Measurements from ENCODE around the gene P3H4.

Gene P3H4

GRCh38 chr17:41769346-41769862 is 42.3 kb downstream of the P3H4 start:
- DNase-seq, result no peak

DNA sequence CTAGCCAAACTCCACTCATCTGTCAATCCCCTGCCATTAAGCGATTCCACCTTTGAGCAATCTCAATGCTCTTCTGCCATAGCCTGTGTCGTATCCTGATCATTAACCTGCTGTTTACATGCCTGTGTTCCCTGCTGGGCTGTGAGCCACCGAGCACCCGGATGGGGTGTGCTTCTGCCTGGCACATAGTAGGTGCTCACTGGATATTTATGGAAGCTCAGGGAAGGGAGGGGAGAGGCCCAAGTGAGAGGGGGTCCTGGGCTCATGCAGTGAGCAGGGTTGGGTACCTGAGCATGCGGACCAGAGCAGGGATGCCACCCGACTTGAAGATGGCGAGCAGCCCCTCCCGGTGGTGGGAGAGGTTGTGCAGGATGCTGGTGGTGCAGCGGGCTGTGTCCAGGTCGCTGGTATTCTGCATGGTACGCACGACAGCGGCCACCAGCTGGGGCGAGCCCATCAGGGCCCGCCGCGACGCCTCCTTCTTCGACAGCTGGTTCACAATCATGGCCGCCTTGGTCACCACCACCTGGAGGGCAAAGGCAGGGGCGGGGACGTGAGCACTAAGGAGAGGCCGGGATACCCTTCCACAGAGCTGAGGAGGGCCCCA is 43.0 kb downstream of the P3H4 start:
- DNase-seq, result no peak

DNA sequence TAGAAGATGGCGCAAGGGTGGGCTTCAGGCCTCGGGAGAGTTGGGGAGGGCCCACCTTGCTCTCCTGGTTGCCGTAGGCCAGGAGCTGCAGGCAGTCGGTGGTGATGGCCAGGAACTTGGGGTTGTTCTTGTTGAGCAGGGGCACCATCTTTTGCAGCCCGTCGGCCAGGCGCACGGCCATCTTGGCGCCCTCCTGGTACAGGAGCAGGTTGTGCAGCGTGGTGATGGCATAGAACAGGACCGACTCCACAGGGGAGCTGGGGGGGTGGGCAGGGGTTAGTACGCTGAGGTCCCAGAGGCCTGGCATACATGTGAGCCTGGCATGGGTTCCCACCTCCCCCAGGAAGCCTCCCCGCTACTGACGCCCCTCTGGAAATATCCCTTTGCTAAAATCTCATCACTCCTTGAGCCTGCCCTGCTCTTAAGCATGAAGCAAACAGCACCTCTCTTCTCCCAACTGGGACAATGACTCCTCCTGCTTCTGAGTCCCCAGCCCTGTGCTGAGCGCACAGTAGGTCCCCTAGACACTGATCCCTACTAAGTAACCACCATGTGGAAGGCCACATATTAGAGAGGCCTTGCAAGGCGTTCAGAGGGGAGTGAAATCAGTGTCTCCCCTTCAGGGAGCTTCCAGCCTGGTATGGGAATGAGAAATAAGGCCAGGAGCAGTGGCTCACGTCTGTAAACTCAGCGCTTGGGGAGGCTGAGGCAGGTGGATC is 44.3 kb downstream of the P3H4 start:
- no peak for DNase-seq

GRCh38 chr17:41766135-41766534 is 45.6 kb downstream of the P3H4 start:
- DNase-seq, result no peak

GRCh38 chr17:41763327-41763726 is 48.4 kb downstream of the P3H4 start:
- no peak for DNase-seq

GRCh38 chr17:41762841-41763240 is 48.9 kb downstream of the P3H4 start:
- no peak for DNase-seq

- DNase-seq, result no peak
Measured at GRCh38 chr17:41762391-41762790, 49.4 kb downstream of the P3H4 start.

DNA sequence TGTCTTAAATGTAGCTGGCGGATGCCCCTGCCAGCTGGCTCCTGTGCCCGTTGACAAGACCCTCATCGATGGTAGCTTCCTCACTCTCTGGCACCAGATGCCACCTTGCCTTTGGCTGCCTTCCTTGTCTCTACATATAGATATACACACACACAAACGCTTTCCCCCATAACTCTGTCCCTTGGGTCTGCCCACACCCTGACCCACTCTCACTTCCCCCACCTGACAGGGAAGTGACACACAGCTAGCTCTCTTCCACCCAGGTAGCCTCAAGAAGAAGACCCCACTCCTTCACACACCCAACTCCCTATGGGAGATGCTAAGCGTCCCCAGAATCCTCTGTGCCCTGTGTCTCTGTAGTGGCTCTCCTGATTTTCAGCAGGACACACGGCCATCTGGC is 50.9 kb downstream of the P3H4 start:
- no peak for DNase-seq

DNA sequence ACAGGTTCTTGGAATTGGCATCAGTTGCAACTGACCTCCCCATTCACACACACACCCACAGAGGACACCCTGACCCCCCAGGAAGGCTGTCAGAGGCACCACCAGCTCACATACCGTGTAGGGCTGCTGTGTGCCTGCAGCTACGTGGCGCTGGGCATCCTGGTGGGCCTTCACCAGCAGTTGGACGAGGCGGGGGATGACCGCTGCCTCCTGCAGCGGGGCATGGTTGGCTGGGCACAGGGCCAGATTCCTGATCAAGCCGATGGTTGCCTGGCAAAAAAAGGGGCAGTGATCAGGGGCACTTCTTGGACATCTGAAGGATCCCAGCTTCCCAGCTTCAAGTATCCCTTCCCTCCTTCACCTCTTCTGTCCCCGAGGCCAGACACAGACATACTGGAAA is 53.1 kb downstream of the P3H4 start:
- no peak for DNase-seq

GRCh38 chr17:41754066-41754465 is 57.7 kb downstream of the P3H4 start:
- no peak for DNase-seq
